ENCODE data around the gene TET3. TPM values are rescaled to one million over a fixed set of nuclear protein-coding genes. Genes with fewer than 3 reads are reported as not detected.

The TET3 gene
- polyA plus RNA-seq, 3 donors, result 0.79 to 18.6 (median 1.4) TPM

DNA sequence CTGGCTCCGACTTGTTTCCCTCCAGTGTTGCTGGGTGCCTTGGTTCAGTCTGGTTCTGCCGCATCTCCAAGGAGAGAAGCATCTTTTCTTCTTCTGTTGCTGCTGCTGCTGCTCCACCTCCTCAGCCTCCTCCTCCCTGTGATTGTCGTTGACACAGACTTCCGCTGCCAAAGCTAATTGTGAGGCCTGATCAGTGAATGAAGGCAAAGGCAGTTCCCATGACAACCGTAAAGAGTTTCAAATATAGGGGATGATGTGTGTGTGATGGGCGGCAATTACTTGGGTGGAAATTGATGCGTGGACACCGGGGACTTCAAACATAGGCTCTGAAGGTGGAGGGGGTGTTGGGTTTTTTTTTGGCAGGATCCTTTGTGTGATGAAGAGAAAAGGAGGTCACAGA is 13.7 kb downstream of the TET3 start:
- H3K4me1 ChIP-seq (ENCODE audit: control insufficient read depth in 1 of 2, insufficient read depth in 2 of 2, low read length in 2 of 2), result peaks cover 31 to 57% of the 10 kb centered on the region in 2 donors
- H3K9me3 ChIP-seq (replicated peaks in 1 of 2; ENCODE audit: control insufficient read depth in 1 of 2, insufficient read depth in 1 of 2, low read length in 2 of 2), result no peaks in the 10 kb centered on the region
- H3K79me2 ChIP-seq (ENCODE audit: insufficient read depth, low read length), result peaks cover 99% of the 10 kb centered on the region
- TF ChIP-seq, protein P1, sequence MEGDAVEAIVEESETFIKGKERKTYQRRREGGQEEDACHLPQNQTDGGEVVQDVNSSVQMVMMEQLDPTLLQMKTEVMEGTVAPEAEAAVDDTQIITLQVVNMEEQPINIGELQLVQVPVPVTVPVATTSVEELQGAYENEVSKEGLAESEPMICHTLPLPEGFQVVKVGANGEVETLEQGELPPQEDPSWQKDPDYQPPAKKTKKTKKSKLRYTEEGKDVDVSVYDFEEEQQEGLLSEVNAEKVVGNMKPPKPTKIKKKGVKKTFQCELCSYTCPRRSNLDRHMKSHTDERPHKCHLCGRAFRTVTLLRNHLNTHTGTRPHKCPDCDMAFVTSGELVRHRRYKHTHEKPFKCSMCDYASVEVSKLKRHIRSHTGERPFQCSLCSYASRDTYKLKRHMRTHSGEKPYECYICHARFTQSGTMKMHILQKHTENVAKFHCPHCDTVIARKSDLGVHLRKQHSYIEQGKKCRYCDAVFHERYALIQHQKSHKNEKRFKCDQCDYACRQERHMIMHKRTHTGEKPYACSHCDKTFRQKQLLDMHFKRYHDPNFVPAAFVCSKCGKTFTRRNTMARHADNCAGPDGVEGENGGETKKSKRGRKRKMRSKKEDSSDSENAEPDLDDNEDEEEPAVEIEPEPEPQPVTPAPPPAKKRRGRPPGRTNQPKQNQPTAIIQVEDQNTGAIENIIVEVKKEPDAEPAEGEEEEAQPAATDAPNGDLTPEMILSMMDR (IDR thresholded peaks at IDR 0.05), result no peak
- 95% methylated on average over 3 of the region's 8 CpGs for WGBS (ENCODE audit: insufficient coverage)
- H3K36me3 Mint-ChIP-seq, result peaks cover 39 to 61% of the 10 kb centered on the region in 2 donors
- no peak overlapping the region for H3K4me3 Mint-ChIP-seq
- no peak overlapping the region for H3K4me2 ChIP-seq (replicated peaks; ENCODE audit: extremely low read depth, low read length, poor library complexity, severe bottlenecking)
- no peak overlapping the region for H3K27ac ChIP-seq (ENCODE audit: low read depth in 1 of 2, low read length in 2 of 2)
- H3K27ac Mint-ChIP-seq, result peak overlapping the region in 2 of 7 donors; percentile 38 to 39
- peaks cover 14 to 57% of the 10 kb centered on the region in 2 donors for H3K36me3 ChIP-seq (replicated peaks in 1 of 2; ENCODE audit: control insufficient read depth in 1 of 2, insufficient read depth in 2 of 2, low read length in 2 of 2)
- intact Hi-C loops (cut with micrococcal nuclease), result no loop called here
- H3K4me1 Mint-ChIP-seq, result peaks cover 84% of the 10 kb centered on the region
- no peaks in the 10 kb centered on the region for H3K9me3 Mint-ChIP-seq
- no peak for DNase-seq
- H3K27me3 ChIP-seq (ENCODE audit: control insufficient read depth in 2 of 2, insufficient read depth in 2 of 2, low read length in 2 of 2), result no peaks in the 10 kb centered on the region
- no peak overlapping the region for H3K9ac ChIP-seq (ENCODE audit: insufficient read depth, low read length, poor library complexity, severe bottlenecking)
- H4K20me1 ChIP-seq (ENCODE audit: insufficient read depth, low read length), result peaks cover 99% of the 10 kb centered on the region
- no peak overlapping the region for H2AFZ ChIP-seq (ENCODE audit: insufficient read depth, low read depth, low read length, poor library complexity, severe bottlenecking)
- H3K27me3 Mint-ChIP-seq (ENCODE audit: low read depth in 3 of 3), result peaks cover 1 to 3% (median 3%) of the 10 kb centered on the region in 3 donors
- H3K4me3 ChIP-seq (replicated peaks in 1 of 3; ENCODE audit: low read depth in 2 of 3, low read length in 3 of 3), result no peak overlapping the region

DNA sequence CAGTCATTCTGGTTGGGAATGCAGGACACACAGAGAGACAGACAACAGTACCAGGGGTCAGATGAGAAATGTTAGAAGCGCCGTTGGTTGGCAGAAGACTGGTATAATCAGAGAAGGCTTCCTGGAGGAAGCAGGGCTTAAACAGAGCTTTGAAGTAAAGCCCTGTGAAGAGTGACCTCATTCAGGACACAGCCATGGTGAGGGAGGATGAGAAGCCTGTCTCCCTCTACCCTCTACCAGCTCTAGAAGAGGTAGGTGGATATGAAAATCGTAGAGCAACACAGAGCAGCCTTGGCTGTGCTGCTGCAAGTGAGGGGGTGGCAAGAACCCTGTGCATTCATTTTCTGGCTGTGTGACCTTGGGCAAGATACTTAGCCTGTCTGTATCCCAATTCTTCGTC is 14.2 kb downstream of the TET3 start:
- H3K4me1 ChIP-seq (ENCODE audit: control insufficient read depth in 1 of 2, insufficient read depth in 2 of 2, low read length in 2 of 2), result peaks cover 26 to 52% of the 10 kb centered on the region in 2 donors
- WGBS (ENCODE audit: insufficient coverage), result 71% methylated on average over 3 of the region's 4 CpGs
- TF ChIP-seq, protein P1 (IDR thresholded peaks at IDR 0.05), result no peak
- H3K9ac ChIP-seq (ENCODE audit: insufficient read depth, low read length, poor library complexity, severe bottlenecking), result no peak overlapping the region
- H3K79me2 ChIP-seq (ENCODE audit: insufficient read depth, low read length), result peaks cover 99% of the 10 kb centered on the region
- no peaks in the 10 kb centered on the region for H3K9me3 Mint-ChIP-seq
- H3K4me2 ChIP-seq (replicated peaks; ENCODE audit: extremely low read depth, low read length, poor library complexity, severe bottlenecking), result no peak overlapping the region
- no peak overlapping the region for H3K4me3 ChIP-seq (replicated peaks in 1 of 3; ENCODE audit: low read depth in 2 of 3, low read length in 3 of 3)
- peaks cover 14 to 55% of the 10 kb centered on the region in 2 donors for H3K36me3 ChIP-seq (replicated peaks in 1 of 2; ENCODE audit: control insufficient read depth in 1 of 2, insufficient read depth in 2 of 2, low read length in 2 of 2)
- peak overlapping the region in 3 of 7 donors; percentile 25 to 62 (median 48) for H3K27ac Mint-ChIP-seq
- peaks cover 1 to 3% (median 3%) of the 10 kb centered on the region in 3 donors for H3K27me3 Mint-ChIP-seq (ENCODE audit: low read depth in 3 of 3)
- H3K4me3 Mint-ChIP-seq, result no peak overlapping the region
- intact Hi-C loops (cut with micrococcal nuclease), result no loop called here
- no peak for DNase-seq
- H3K9me3 ChIP-seq (replicated peaks in 1 of 2; ENCODE audit: control insufficient read depth in 1 of 2, insufficient read depth in 1 of 2, low read length in 2 of 2), result no peaks in the 10 kb centered on the region
- peaks cover 99% of the 10 kb centered on the region for H4K20me1 ChIP-seq (ENCODE audit: insufficient read depth, low read length)
- no peak overlapping the region for H3K27ac ChIP-seq (ENCODE audit: low read depth in 1 of 2, low read length in 2 of 2)
- H2AFZ ChIP-seq (ENCODE audit: insufficient read depth, low read depth, low read length, poor library complexity, severe bottlenecking), result no peak overlapping the region
- peaks cover 84% of the 10 kb centered on the region for H3K4me1 Mint-ChIP-seq
- H3K36me3 Mint-ChIP-seq, result peaks cover 39 to 62% of the 10 kb centered on the region in 2 donors
- no peaks in the 10 kb centered on the region for H3K27me3 ChIP-seq (ENCODE audit: control insufficient read depth in 2 of 2, insufficient read depth in 2 of 2, low read length in 2 of 2)
